Gastroesophageal sphincter (tissue), 4 donors: ENCODE measurements around the gene EPHB3. TPM values are rescaled to one million over a fixed set of nuclear protein-coding genes. Genes with fewer than 3 reads are reported as not detected.
"Not testable (repeated sequence)": the region's sequence is repeated elsewhere in the genome, so short reads cannot be mapped to it uniquely, and the experiment has no call there.

Experiments used
- ATAC-seq: fragments of 150-250 bp; one replicate; pipeline ENCODE4 v1.9.1; 2016; ENCODE audit warnings: mild to moderate bottlenecking, moderate library complexity
- H3K27ac ChIP-seq, 4 donors: fragments of 200-600 bp; sonication (generic) in 3 of 4; 1 replicate in 3 of 4; 2 replicates in 1 of 4; pipeline ENCODE4 v1.5.1; 2016 to 2019
- H3K27me3 ChIP-seq: fragments of 200-600 bp; sonication (generic); one replicate; pipeline ENCODE4 v1.5.1; 2019
- H3K36me3 ChIP-seq, 2 donors: fragments of 200-600 bp; sonication (generic); one replicate each; pipeline ENCODE4 v1.5.1; 2019; ENCODE audit warnings: control low read depth in 1 of 2
- H3K4me1 ChIP-seq, 3 donors: fragments of 200-600 bp; sonication (generic); 1 replicate in 2 of 3; 2 replicates in 1 of 3; pipeline ENCODE4 v1.5.1; 2016 to 2019; ENCODE audit warnings: control low read depth in 2 of 3
- H3K4me3 ChIP-seq, 2 donors: fragments of 200-600 bp; sonication (generic); one replicate each; pipeline ENCODE4 v1.5.1; 2019; ENCODE audit warnings: mild to moderate bottlenecking in 1 of 2, moderate library complexity in 1 of 2
- H3K9me3 ChIP-seq, 3 donors: fragments of 200-600 bp; sonication (generic); one replicate each; pipeline ENCODE4 v1.5.1; 2017 to 2019; ENCODE audit warnings: control low read depth in 2 of 3
- CTCF ChIP-seq, 4 experiments: fragments of 200-600 bp in 2 of 4; fragments of 450-650 bp in 2 of 4; sonication (generic) in 1 of 4; IDR thresholded peaks; one replicate each; pipeline ENCODE4 v1.5.1; 2017 to 2019; ENCODE audit warnings: antibody characterized with exemption in 4 of 4, mild to moderate bottlenecking in 2 of 4, moderate library complexity in 2 of 4
- EP300 ChIP-seq: sonication (generic); formaldehyde crosslinking; IDR thresholded peaks from one replicate; pipeline ENCODE4 v1.6.1; 2017; ENCODE audit warnings: antibody characterized with exemption, mild to moderate bottlenecking
- POLR2A ChIP-seq, 2 donors: fragments of 450-650 bp; IDR thresholded peaks; one replicate each; pipeline ENCODE4 v1.6.1; 2017; ENCODE audit warnings: antibody characterized with exemption in 2 of 2, mild to moderate bottlenecking in 2 of 2, moderate library complexity in 1 of 2
- POLR2AphosphoS5 ChIP-seq: sonication (generic); formaldehyde crosslinking; IDR thresholded peaks from one replicate; pipeline ENCODE4 v1.6.1; 2017; ENCODE audit warnings: antibody characterized with exemption
- WGBS, 2 donors: methylation state at CpG; one replicate each; pipeline ENCODE4 v1.1.5; 2018; ENCODE audit warnings: low coverage in 1 of 2; 5-methylcytosine and 5-hydroxymethylcytosine counted together
- total RNA-seq, 4 donors: library from RNA; depleted of rRNA; stranded (reverse); fragments of >200 nt; gene quantifications; one replicate each; pipeline ENCODE4 v1.1.0, GENCODE V29; 2016

EPHB3 gene
- total RNA-seq, 4 donors from 2014 or later = 3.1 to 10.6 (median 4.6) TPM

DNA sequence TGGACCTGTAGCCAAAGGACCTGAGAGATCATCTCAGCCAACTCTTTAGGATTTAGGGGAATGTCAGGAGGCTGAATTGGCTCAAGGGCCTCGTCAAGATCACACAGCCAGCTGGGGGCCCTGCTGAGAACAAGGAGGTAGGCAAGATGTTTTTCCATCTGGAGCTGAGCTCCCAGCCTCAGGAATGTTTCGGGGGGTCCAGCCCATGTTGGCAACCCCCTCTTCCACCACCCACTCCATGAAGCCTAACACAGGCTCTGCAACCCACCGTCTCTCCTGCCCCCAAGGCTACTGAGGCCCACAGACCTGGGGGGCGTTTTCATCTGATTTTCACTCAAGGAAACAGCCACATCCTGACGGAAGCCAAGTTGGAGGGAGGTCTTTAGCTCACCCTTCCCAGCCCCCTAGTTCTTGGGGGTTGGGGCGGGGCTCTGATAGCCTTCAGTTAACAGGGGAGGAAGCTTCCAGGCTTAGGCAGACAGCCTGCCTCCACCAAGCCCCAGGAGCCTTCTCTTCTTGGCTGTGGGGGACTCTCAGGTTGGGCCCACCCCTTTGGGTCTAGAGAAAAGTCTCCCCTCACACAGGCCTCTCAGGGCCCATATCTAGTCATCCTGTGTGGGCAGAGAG lies 48.8 kb downstream of the EPHB3 start:
- TF ChIP-seq POLR2AphosphoS5 (no peak), CTCF (IDR thresholded peaks at IDR 0.05) (no peak), EP300 (no peak), POLR2A (IDR thresholded peaks at IDR 0.05) (no peak)
- no peak overlapping the region for H3K4me3 ChIP-seq
- H3K9me3 ChIP-seq = no peaks in the 10 kb centered on the region
- no peaks in the 10 kb centered on the region for H3K4me1 ChIP-seq
- H3K36me3 ChIP-seq = no peaks in the 10 kb centered on the region
- ATAC-seq = no peak
- no peak overlapping the region for H3K27ac ChIP-seq
- no CpG with 5 or more reads among the region's 6 CpGs for WGBS, 2 donors
- H3K27me3 ChIP-seq = peaks cover 54% of the 10 kb centered on the region

GRCh38 chr3:184611607-184612281 lies 50.2 kb downstream of the EPHB3 start:
- H3K36me3 ChIP-seq = no peaks in the 10 kb centered on the region
- peaks cover 40% of the 10 kb centered on the region for H3K27me3 ChIP-seq
- TF ChIP-seq POLR2AphosphoS5 = no peak
- no peak for TF ChIP-seq POLR2A (IDR thresholded peaks at IDR 0.05)
- TF ChIP-seq EP300 = no peak
- no peak for TF ChIP-seq CTCF (IDR thresholded peaks at IDR 0.05)
- H3K4me1 ChIP-seq = no peaks in the 10 kb centered on the region
- H3K9me3 ChIP-seq = no peaks in the 10 kb centered on the region
- ATAC-seq = no peak
- H3K27ac ChIP-seq = no peak overlapping the region
- H3K4me3 ChIP-seq = no peak overlapping the region
- 66 to 69% methylated on average over 7 to 8 of the region's 8 CpGs for WGBS, 2 donors

- H3K4me1 ChIP-seq = peaks cover 0 to 17% (median 4%) of the 10 kb centered on the region in 3 donors
- ATAC-seq = no peak
- H3K36me3 ChIP-seq = no peaks in the 10 kb centered on the region
- no peak overlapping the region for H3K27ac ChIP-seq
- H3K9me3 ChIP-seq = no peaks in the 10 kb centered on the region
- no peak overlapping the region for H3K4me3 ChIP-seq
- WGBS, 2 donors = 86 to 100% methylated on average over 1 of the region's 1 CpG
- peaks cover 22% of the 10 kb centered on the region for H3K27me3 ChIP-seq
- TF ChIP-seq POLR2A (IDR thresholded peaks at IDR 0.05) (no peak), POLR2AphosphoS5 (no peak), CTCF (IDR thresholded peaks at IDR 0.05) (no peak), EP300 (no peak)
These were observed 53.8 kb downstream of the EPHB3 start for GRCh38 chr3:184615396-184615795.

DNA sequence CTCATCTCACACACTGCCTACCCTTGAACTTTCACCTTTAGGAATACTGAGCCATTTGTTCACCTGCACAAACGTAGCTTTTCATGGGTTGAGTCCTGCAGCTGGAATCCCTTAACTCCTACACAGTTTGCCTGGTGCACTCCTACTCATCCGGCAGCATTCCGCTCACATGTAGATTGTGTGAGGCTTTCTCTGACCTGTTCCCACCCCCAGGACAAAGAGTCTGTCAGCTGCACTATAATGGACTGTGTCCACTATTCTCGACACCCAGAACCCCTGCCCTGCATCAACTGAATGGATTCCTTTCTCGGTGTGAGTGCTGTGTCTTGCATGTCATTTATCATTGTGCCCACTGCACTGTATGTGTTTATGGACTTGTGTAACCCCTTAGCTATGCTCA lies 54.9 kb downstream of the EPHB3 start:
- ATAC-seq = no peak
- TF ChIP-seq POLR2AphosphoS5 (no peak), CTCF (IDR thresholded peaks at IDR 0.05) (no peak), POLR2A (IDR thresholded peaks at IDR 0.05) (no peak), EP300 (no peak)
- peaks cover 12% of the 10 kb centered on the region for H3K27me3 ChIP-seq
- no peaks in the 10 kb centered on the region for H3K9me3 ChIP-seq
- 64 to 85% methylated on average over 4 to 5 of the region's 5 CpGs for WGBS, 2 donors
- peaks cover 0 to 17% (median 4%) of the 10 kb centered on the region in 3 donors for H3K4me1 ChIP-seq
- no peak overlapping the region for H3K27ac ChIP-seq
- H3K36me3 ChIP-seq = no peaks in the 10 kb centered on the region
- no peak overlapping the region for H3K4me3 ChIP-seq

DNA sequence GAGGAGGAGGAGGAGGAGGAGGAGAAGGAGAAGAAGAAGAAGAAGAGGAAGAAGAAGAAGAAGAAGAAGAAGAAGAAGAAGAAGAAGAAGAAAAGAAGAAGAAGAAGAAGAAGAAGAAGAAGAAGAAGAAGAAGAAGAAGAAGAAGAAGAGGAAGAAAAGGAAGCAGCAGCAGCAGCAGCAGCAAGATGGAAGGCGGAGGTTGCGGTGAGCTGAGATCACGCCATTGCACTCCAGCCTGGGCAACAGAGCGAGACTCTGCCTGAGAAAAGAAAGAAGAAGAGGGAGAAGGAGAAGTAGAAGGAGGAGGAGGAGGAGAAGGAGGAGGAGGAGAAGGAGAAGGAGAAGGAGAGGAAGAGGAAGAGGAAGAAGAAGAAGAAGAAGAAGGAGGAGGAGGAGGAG lies 55.7 kb downstream of the EPHB3 start:
- not testable (repeated sequence) for H3K4me3 ChIP-seq, ATAC-seq, H3K27ac ChIP-seq, H3K36me3 ChIP-seq, H3K9me3 ChIP-seq, H3K27me3 ChIP-seq
- WGBS, 2 donors = 100% methylated on average over 4 of the region's 4 CpGs; no CpG with 5 or more reads in 1 of the 2 donors
- H3K4me1 ChIP-seq = peaks cover 0 to 17% (median 4%) of the 10 kb centered on the region in 3 donors
